Epithelial cell of alveolus of lung (primary cell): Measurements from ENCODE around the gene ERVH48-1. TPM values are rescaled to one million over a fixed set of nuclear protein-coding genes. Genes with fewer than 3 reads are reported as not detected.

ENCODE experiments used
- total RNA-seq: library from RNA; depleted of rRNA; stranded (reverse); fragments of >200 nt; gene quantifications from 2 replicates; pipeline ENCODE4 v1.2.1, GENCODE V29; 2015

ERVH48-1 gene
- total RNA-seq: not detected in 2 replicates

GRCh38 chr21:42925114-42925926 is at the start of gene ERVH48-1:
ERVH48-1 (minus strand) TSS chr21:42925630; CDS start chr21:42919006, 6,624 bp downstream.

GRCh38 chr21:42973991-42974831 is 48.8 kb upstream of the ERVH48-1 start, which contains the start of gene PKNOX1:
PKNOX1 (plus strand) TSS chr21:42974562; CDS start chr21:43004382, 29,820 bp downstream.

GRCh38 chr21:42892931-42893755 is 32.3 kb downstream of the ERVH48-1 start, which contains the start of gene NDUFV3:
NDUFV3 (plus strand) TSS chr21:42893309; CDS start chr21:42893334, 25 bp downstream.

GRCh38 chr21:42878993-42879787 is 46.2 kb downstream of the ERVH48-1 start, which contains the start of gene WDR4:
WDR4 (minus strand) TSS chr21:42879539; CDS start chr21:42879495, 44 bp downstream.

Other genes starting within 250 kb of the ERVH48-1 start
- gene WDR4, start 46.1 kb downstream of the ERVH48-1 start, total RNA-seq: 7.8 and 8.6 TPM in 2 replicates
- 38.8 and 52.4 TPM in 2 replicates for gene NDUFV3, start 32.3 kb downstream of the ERVH48-1 start, total RNA-seq
- 10.6 and 13.7 TPM in 2 replicates for gene PKNOX1, start 48.9 kb upstream of the ERVH48-1 start, total RNA-seq
- 30.0 and 66.5 TPM in 2 replicates for gene CBS, start 150.2 kb upstream of the ERVH48-1 start, total RNA-seq
- 24.0 and 27.0 TPM in 2 replicates for gene U2AF1, start 181.9 kb upstream of the ERVH48-1 start, total RNA-seq
- gene CRYAA, start 243.4 kb upstream of the ERVH48-1 start, total RNA-seq: not detected in 2 replicates